ENCODE data around the gene LUM. TPM values are rescaled to one million over a fixed set of nuclear protein-coding genes. Genes with fewer than 3 reads are reported as not detected.

The LUM gene
- polyA plus RNA-seq, 3 donors: not detected

DNA sequence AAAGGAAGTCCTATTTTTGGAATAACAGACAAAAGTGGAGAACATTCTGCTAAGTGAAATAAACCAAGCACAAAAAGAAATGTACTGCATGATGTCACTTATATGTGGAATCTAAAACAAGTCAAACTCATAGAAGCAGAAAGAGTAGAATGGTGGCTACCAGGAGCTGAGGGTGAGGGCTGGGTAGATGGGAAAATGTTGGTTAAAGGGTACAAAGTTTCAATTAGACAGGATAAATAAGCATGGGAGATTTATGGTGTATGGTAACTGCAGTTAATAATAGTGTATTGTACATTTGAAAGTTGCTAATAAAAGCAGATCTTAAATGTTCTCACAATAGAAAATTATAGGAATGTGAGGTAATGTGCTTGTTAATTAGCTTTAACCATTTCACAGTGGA, 12.8 kb downstream of the LUM start:
- no peak overlapping the region for H3K9ac ChIP-seq (ENCODE audit: insufficient read depth, low read length, poor library complexity, severe bottlenecking)
- intact Hi-C loops (cut with micrococcal nuclease): no loop called here
- peaks cover 0 to 6% (median 2%) of the 10 kb centered on the region in 7 donors for H3K9me3 Mint-ChIP-seq
- no peak overlapping the region for H2AFZ ChIP-seq (ENCODE audit: insufficient read depth, low read depth, low read length, poor library complexity, severe bottlenecking)
- H3K27ac ChIP-seq (ENCODE audit: low read depth in 1 of 2, low read length in 2 of 2): no peak overlapping the region
- H3K9me3 ChIP-seq (replicated peaks in 1 of 2; ENCODE audit: control insufficient read depth in 1 of 2, insufficient read depth in 1 of 2, low read length in 2 of 2): no peaks in the 10 kb centered on the region
- no peaks in the 10 kb centered on the region for H3K27me3 ChIP-seq (ENCODE audit: control insufficient read depth in 2 of 2, insufficient read depth in 2 of 2, low read length in 2 of 2)
- no peaks in the 10 kb centered on the region for H3K79me2 ChIP-seq (ENCODE audit: insufficient read depth, low read length)
- H4K20me1 ChIP-seq (ENCODE audit: insufficient read depth, low read length): no peaks in the 10 kb centered on the region
- H3K27me3 Mint-ChIP-seq (ENCODE audit: low read depth in 3 of 3): no peaks in the 10 kb centered on the region
- no peaks in the 10 kb centered on the region for H3K36me3 ChIP-seq (replicated peaks in 1 of 2; ENCODE audit: control insufficient read depth in 1 of 2, insufficient read depth in 2 of 2, low read length in 2 of 2)
- peaks cover 5% of the 10 kb centered on the region for H3K4me1 Mint-ChIP-seq
- no peaks in the 10 kb centered on the region for H3K4me1 ChIP-seq (ENCODE audit: control insufficient read depth in 1 of 2, insufficient read depth in 2 of 2, low read length in 2 of 2)
- no peaks in the 10 kb centered on the region for H3K36me3 Mint-ChIP-seq
- H3K4me3 Mint-ChIP-seq: no peak overlapping the region
- no peak overlapping the region for H3K4me2 ChIP-seq (replicated peaks; ENCODE audit: extremely low read depth, low read length, poor library complexity, severe bottlenecking)
- DNase-seq: no peak
- H3K4me3 ChIP-seq (replicated peaks in 1 of 3; ENCODE audit: low read depth in 2 of 3, low read length in 3 of 3): no peak overlapping the region
- TF ChIP-seq CTCF (IDR thresholded peaks at IDR 0.05): no peak
- no peak overlapping the region for H3K27ac Mint-ChIP-seq

DNA sequence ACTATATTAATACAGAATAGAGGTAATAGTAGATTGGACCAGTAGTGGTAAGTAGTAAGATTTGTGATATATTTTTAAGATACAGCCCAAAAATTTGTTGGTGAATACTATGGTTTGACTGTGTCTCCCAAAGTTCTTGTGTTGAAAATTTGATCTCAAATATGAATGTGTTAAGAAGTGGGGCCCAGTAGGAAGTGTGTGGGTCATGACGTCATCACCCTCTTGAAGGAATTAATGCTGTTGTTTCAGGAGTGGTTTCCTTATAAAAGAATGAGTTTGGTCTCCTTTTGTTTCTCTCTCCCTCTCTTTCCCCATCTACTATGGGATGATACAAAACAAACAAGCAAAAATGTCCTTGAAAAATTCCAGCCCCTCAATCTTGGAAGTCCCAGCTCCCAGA, 16.3 kb downstream of the LUM start:
- H3K4me3 ChIP-seq (replicated peaks in 1 of 3; ENCODE audit: low read depth in 2 of 3, low read length in 3 of 3): no peak overlapping the region
- no peak overlapping the region for H3K27ac ChIP-seq (ENCODE audit: low read depth in 1 of 2, low read length in 2 of 2)
- H3K36me3 ChIP-seq (replicated peaks in 1 of 2; ENCODE audit: control insufficient read depth in 1 of 2, insufficient read depth in 2 of 2, low read length in 2 of 2): no peaks in the 10 kb centered on the region
- WGBS (ENCODE audit: insufficient coverage): no CpG with 5 or more reads among the region's 1 CpG
- Mint-ChIP-seq H3K36me3 (no peaks in the 10 kb centered on the region), H3K27me3 (ENCODE audit: low read depth in 3 of 3) (no peaks in the 10 kb centered on the region), H3K27ac (no peak overlapping the region), H3K4me1 (peaks cover 2% of the 10 kb centered on the region), H3K4me3 (no peak overlapping the region), H3K9me3 (peaks cover 6 to 13% (median 10%) of the 10 kb centered on the region in 7 donors)
- H3K79me2 ChIP-seq (ENCODE audit: insufficient read depth, low read length): no peaks in the 10 kb centered on the region
- no peak overlapping the region for H2AFZ ChIP-seq (ENCODE audit: insufficient read depth, low read depth, low read length, poor library complexity, severe bottlenecking)
- intact Hi-C loops (cut with micrococcal nuclease): no loop called here
- H4K20me1 ChIP-seq (ENCODE audit: insufficient read depth, low read length): no peaks in the 10 kb centered on the region
- H3K9me3 ChIP-seq (replicated peaks in 1 of 2; ENCODE audit: control insufficient read depth in 1 of 2, insufficient read depth in 1 of 2, low read length in 2 of 2): peaks cover 0 to 9% of the 10 kb centered on the region in 2 donors
- no peak for TF ChIP-seq CTCF (IDR thresholded peaks at IDR 0.05)
- DNase-seq: no peak
- H3K9ac ChIP-seq (ENCODE audit: insufficient read depth, low read length, poor library complexity, severe bottlenecking): no peak overlapping the region
- H3K27me3 ChIP-seq (ENCODE audit: control insufficient read depth in 2 of 2, insufficient read depth in 2 of 2, low read length in 2 of 2): no peaks in the 10 kb centered on the region
- no peaks in the 10 kb centered on the region for H3K4me1 ChIP-seq (ENCODE audit: control insufficient read depth in 1 of 2, insufficient read depth in 2 of 2, low read length in 2 of 2)
- no peak overlapping the region for H3K4me2 ChIP-seq (replicated peaks; ENCODE audit: extremely low read depth, low read length, poor library complexity, severe bottlenecking)
